ENCODE measurements around the gene VCAN.

- no peak for TF ChIP-seq CTCF (IDR thresholded peaks at IDR 0.05)
- no peak for TF ChIP-seq EP300 (IDR thresholded peaks at IDR 0.05)
- no peak for TF ChIP-seq POLR2A (IDR thresholded peaks at IDR 0.05; ENCODE audit: low read depth)
- TF ChIP-seq POLR2AphosphoS5 (IDR thresholded peaks at IDR 0.05), result no peak
Observed at GRCh38 chr5:83628360-83628759, 156.8 kb downstream of the VCAN start.
